GM12878 (cell line): ENCODE results near the gene AKAP17A. TPM values are rescaled to one million over a fixed set of nuclear protein-coding genes. Genes with fewer than 3 reads are reported as not detected.
A peak's percentile ranks its signal among the peaks of the same experiment; 100 is the strongest.

ENCODE experiments used
- ATAC-seq: fragments of 200-7000 bp; cut with Tn5 transposase; 3 replicates; pipeline ENCODE4 v1.9.1; 2020; ENCODE audit warnings: mild to moderate bottlenecking, moderate library complexity
- BruUV-seq: library from RNA; stranded (reverse); fragments of 400-500 nt; replicated peaks from 2 replicates; lab custom pipeline; 2021; lab: Mats Ljungman, UMichigan
- CTCF ChIA-PET: fragments of 300-600 bp; sonication (Branson Sonifier 250); formaldehyde crosslinking; extraction: SDS; loops from one replicate; lab custom pipeline; 2021; ENCODE audit warnings: inconsistent platforms; lab: Yijun Ruan, JAX
- POLR2A ChIA-PET: fragments of 350-600 bp; formaldehyde crosslinking; extraction: SDS; loops from one replicate; lab custom pipeline; 2021; ENCODE audit warnings: inconsistent platforms; lab: Charles Lee
- RAD21 ChIA-PET: fragments of 300-600 bp; sonication (Branson Sonifier 250); formaldehyde crosslinking; loops from one replicate; lab custom pipeline; 2023; ENCODE audit warnings: antibody characterized with exemption; ENCODE audit not compliant: unreplicated experiment; lab: Charles Lee
- SMC1A ChIA-PET: fragments of 300-600 bp; sonication (Branson Sonifier 250); formaldehyde crosslinking; loops from one replicate; lab custom pipeline; 2023; ENCODE audit not compliant: unreplicated experiment, uncharacterized antibody; lab: Charles Lee
- DNase-seq: peaks from one replicate; pipeline ENCODE4 v3.0.0-alpha.2; 2011; ENCODE audit warnings: low read depth, low spot score
- FAIRE-seq: peaks from 3 replicates; lab custom pipeline; 2011; peaks lifted over from hg19 to GRCh38; lab: Jason Lieb, UNC
- H2AFZ ChIP-seq: 2 replicates; pipeline ENCODE4 v1.6.0; 2011; ENCODE audit warnings: low read depth, low read length, control low read depth; ENCODE audit not compliant: control insufficient read depth
- H3K27ac ChIP-seq: 2 replicates; pipeline ENCODE4 v1.5.1; 2011; ENCODE audit warnings: control low read depth; ENCODE audit not compliant: control insufficient read depth, insufficient read depth
- H3K27me3 ChIP-seq, 2 experiments: replicated peaks in 1 of 2; 2 replicates each; pipeline versions ENCODE4 v1.6.0 to v1.6.1; 2011; ENCODE audit warnings: low read length in 1 of 2; ENCODE audit not compliant: control insufficient read depth in 2 of 2, insufficient read depth in 2 of 2
- H3K36me3 ChIP-seq, 2 experiments: 2 replicates each; pipeline ENCODE4 v1.5.1; 2011; ENCODE audit warnings: low read length in 1 of 2; ENCODE audit not compliant: control insufficient read depth in 2 of 2, insufficient read depth in 2 of 2
- H3K4me1 ChIP-seq: 2 replicates; pipeline ENCODE4 v1.6.1; 2011; ENCODE audit warnings: mild to moderate bottlenecking, low read length, moderate library complexity, mixed read lengths; ENCODE audit not compliant: control insufficient read depth, insufficient read depth
- H3K4me2 ChIP-seq: 2 replicates; pipeline ENCODE4 v1.6.0; 2011; ENCODE audit warnings: control low read depth; ENCODE audit not compliant: control insufficient read depth, insufficient read depth
- H3K4me3 ChIP-seq: fragments of 200-600 bp; sonication (generic); 2 replicates; pipeline ENCODE4 v1.5.1; 2016
- H3K79me2 ChIP-seq: 2 replicates; pipeline ENCODE4 v1.6.0; 2011; ENCODE audit warnings: low read length; ENCODE audit not compliant: control insufficient read depth, insufficient read depth
- H3K9ac ChIP-seq: 2 replicates; pipeline ENCODE4 v1.8.0; 2011; ENCODE audit warnings: low read length, control low read depth, mixed read lengths; ENCODE audit not compliant: control insufficient read depth, insufficient read depth
- H3K9me3 ChIP-seq: replicated peaks from 3 replicates; pipeline ENCODE4 v1.5.1; 2011; ENCODE audit warnings: mild to moderate bottlenecking, low read length; ENCODE audit not compliant: control insufficient read depth, insufficient read depth
- H4K20me1 ChIP-seq: 2 replicates; pipeline ENCODE4 v1.6.0; 2011; ENCODE audit not compliant: control insufficient read depth, insufficient read depth
- IKZF2 ChIP-seq, 2 experiments: fragments of 450-650 bp; IDR thresholded peaks; 2 replicates each; pipeline ENCODE4 v1.6.1; 2017; ENCODE audit warnings: mild to moderate bottlenecking in 2 of 2, moderate library complexity in 2 of 2
- RFX5 ChIP-seq: IDR thresholded peaks from 2 replicates; pipeline ENCODE4 v1.6.1; 2011; ENCODE audit warnings: low read depth, low read length, improper control_type of control experiment
- RUNX3 ChIP-seq: IDR thresholded peaks from 2 replicates; pipeline ENCODE4 v1.6.1; 2012; ENCODE audit warnings: low read length, inconsistent platforms
- WGBS: methylation state at CpG from one replicate; pipeline ENCODE4 v1.1.6; 2016; ENCODE audit warnings: low lambda C conversion rate; ENCODE audit not compliant: insufficient replicate concordance, insufficient coverage; ENCODE audit errors: missing lambda C conversion rate; 5-methylcytosine and 5-hydroxymethylcytosine counted together
- in situ Hi-C: fragments of 300-500 bp; cut with MboI; formaldehyde crosslinking; loops from 9 replicates; pipeline ENCODE4 v1.14.3; 2018; ENCODE audit warnings: mixed read lengths
- intact Hi-C: fragments of 100-400 bp; cut with micrococcal nuclease; formaldehyde crosslinking; loops from one replicate; pipeline ENCODE4 v1.14.2; 2022; ENCODE audit not compliant: unreplicated experiment
- polyA plus RNA-seq, 11 experiments: library from polyadenylated mRNA; depleted of rRNA in 4 of 11; unstranded in 6 of 11; stranded (reverse) in 5 of 11; fragments of >200 nt; fragmentation: Nextera tagmentation in 4 of 11; fragmentation: Illumina TruSeq in 1 of 11; extraction: Ambion mirVana in 4 of 11; extraction: Trizol in 1 of 11; gene quantifications; 1 replicate in 1 of 11; 2 replicates in 10 of 11; pipeline versions ENCODE4 v1.2.1 to v1.2.3, GENCODE V29; 2011 to 2016; ENCODE audit warnings: inconsistent platforms in 2 of 11, missing spikeins in 2 of 11, low read depth in 1 of 11
- total RNA-seq, 4 experiments: library from RNA; depleted of rRNA in 3 of 4; stranded (reverse); fragments of >200 nt in 3 of 4; fragmentation: Illumina TruSeq in 1 of 4; extraction: Trizol in 1 of 4; gene quantifications; 2 replicates each; pipeline versions ENCODE4 v1.2.1 to v1.2.3, GENCODE V29; 2013 to 2021
- TF ChIP-seq, protein P1 (sequence below): fragments of 450-650 bp; IDR thresholded peaks from 2 replicates; pipeline ENCODE4 v1.6.1; 2017; ENCODE audit warnings: low read depth, mild to moderate bottlenecking, moderate library complexity

Gene AKAP17A
- total and polyA plus RNA-seq, 10 of the 15 experiments (the other 5 are each of a cell fraction or from before 2014, with no cell fraction given) = 3.0 to 55.8 (median 25.5) TPM

DNA sequence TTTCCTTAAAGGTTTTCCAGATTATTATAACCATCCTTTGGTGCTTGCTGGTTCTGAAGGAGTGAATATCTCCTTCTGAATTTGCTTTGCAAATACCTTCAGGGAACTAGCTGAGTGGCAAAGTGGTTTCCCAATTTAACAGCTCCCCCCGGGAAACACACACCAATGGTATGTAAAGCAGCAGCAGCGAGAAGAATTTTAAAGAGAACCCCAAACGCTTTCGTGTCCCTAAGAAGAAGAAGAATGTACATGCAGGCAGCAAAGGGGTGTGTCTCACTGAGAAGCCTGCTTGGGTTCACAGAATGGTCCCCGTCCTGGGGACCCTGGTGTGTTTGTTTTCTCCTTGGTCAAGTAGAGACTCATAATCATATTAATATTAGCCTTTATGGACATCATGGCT is 4.2 kb upstream of the AKAP17A start:
- no peak overlapping the region for H3K9ac ChIP-seq
- H3K27ac ChIP-seq = peak overlapping the region; percentile 64
- 0% methylated on average over 5 of the region's 5 CpGs for WGBS
- in situ Hi-C loops = no loop called here
- ChIA-PET CTCF (no interaction called here), SMC1A (no interaction called here), POLR2A (no interaction called here), RAD21 (no interaction called here)
- H2AFZ ChIP-seq = peak overlapping the region; percentile 31
- H3K79me2 ChIP-seq = peaks cover 7% of the 10 kb centered on the region
- ATAC-seq (peak; percentile 1; the same call in 1 of the 3 replicates), FAIRE-seq (no peak), DNase-seq (no peak)
- TF ChIP-seq IKZF2 (IDR thresholded peaks at IDR 0.05) = peak in 1 of 2 experiments; percentile 28; a peak in 1 of 4 replicates
- TF ChIP-seq, protein P1, sequence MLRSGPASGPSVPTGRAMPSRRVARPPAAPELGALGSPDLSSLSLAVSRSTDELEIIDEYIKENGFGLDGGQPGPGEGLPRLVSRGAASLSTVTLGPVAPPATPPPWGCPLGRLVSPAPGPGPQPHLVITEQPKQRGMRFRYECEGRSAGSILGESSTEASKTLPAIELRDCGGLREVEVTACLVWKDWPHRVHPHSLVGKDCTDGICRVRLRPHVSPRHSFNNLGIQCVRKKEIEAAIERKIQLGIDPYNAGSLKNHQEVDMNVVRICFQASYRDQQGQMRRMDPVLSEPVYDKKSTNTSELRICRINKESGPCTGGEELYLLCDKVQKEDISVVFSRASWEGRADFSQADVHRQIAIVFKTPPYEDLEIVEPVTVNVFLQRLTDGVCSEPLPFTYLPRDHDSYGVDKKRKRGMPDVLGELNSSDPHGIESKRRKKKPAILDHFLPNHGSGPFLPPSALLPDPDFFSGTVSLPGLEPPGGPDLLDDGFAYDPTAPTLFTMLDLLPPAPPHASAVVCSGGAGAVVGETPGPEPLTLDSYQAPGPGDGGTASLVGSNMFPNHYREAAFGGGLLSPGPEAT = peak; percentile 52; the same call in 1 of the 2 replicates
- no peak for TF ChIP-seq RFX5
- peak; percentile 24; the same call in 1 of the 2 replicates for TF ChIP-seq RUNX3
- no peaks in the 10 kb centered on the region for H3K27me3 ChIP-seq
- no peaks in the 10 kb centered on the region for H3K36me3 ChIP-seq
- no peaks in the 10 kb centered on the region for H3K9me3 ChIP-seq
- H3K4me1 ChIP-seq = peaks cover 25% of the 10 kb centered on the region
- no peaks in the 10 kb centered on the region for H4K20me1 ChIP-seq
- BruUV-seq = no TSS peak
- peak overlapping the region; percentile 45 for H3K4me2 ChIP-seq
- H3K4me3 ChIP-seq = no peak overlapping the region
- intact Hi-C loops = no loop called here
